Suppressor macrophage treated with lipopolysaccharide for 1 hour (primary cell): ENCODE results near the gene KIAA1549.

Experiments used
- DNase-seq, 3 donors: peaks; one replicate each; pipeline ENCODE4 v3.0.0-alpha.2; 2020 to 2022

Gene KIAA1549

GRCh38 chr7:138903186-138903820 lies 77.9 kb downstream of the KIAA1549 start:
- no peak for DNase-seq

- no peak for DNase-seq
Measured at GRCh38 chr7:138902161-138902560, 79.0 kb downstream of the KIAA1549 start.

DNA sequence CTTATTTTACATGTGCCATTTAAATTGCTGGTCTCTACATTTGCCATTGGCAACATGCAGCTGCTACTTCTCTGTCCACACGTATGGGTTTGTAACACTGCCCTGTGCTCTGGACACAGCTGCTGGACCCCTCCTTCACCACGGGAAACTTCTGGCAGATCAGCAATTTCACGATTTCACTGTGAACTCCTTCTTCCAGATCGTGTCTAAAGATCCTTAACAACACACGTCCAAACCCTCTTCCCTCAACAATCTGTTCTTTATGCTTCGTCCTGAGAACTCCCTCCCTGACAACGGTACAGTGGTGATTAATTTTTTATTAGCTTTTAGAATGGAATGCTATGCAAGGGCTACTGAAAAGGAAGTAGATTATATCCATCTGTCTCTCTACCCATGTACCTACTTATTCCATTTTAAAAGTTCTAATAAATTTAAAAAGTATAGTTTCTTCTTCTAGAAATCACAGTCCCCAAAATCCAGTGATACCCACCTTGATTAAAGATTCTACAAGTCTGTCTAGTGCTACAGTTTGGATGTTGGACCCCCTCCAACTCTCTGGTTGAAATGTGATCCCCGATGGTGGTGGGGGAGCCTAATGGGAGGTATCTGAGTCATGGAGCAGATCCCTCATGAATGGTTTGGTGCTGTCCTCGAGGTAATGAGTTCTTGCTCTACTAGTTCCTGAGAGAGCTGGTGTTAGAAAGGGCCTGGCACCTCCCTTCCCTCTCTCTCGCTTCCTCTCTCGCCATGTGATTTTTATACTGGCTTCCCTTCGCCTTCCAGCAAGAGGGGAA lies 81.0 kb downstream of the KIAA1549 start:
- no peak for DNase-seq

DNA sequence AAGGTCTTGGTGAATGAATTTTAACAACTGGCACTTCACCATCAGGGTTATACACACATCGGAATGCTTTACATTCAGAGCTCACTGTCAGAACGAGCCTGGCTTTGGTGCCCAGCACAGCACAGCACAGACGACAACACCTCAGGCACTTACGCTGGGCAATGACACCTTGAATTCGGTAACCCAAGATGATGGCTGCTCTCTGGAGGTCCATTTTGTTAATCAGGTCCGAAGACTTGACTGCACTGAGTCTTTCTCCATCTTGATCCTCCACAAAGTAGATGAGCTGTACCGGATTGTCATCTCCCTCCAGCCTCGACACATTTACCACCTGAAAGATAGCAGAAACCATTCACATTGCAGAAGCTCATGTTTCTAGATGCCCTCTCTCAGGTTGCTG lies 82.4 kb downstream of the KIAA1549 start:
- no peak for DNase-seq

GRCh38 chr7:138898255-138898654 lies 82.9 kb downstream of the KIAA1549 start:
- DNase-seq: peak in 2 of 3 donors; percentile 6 to 19

DNA sequence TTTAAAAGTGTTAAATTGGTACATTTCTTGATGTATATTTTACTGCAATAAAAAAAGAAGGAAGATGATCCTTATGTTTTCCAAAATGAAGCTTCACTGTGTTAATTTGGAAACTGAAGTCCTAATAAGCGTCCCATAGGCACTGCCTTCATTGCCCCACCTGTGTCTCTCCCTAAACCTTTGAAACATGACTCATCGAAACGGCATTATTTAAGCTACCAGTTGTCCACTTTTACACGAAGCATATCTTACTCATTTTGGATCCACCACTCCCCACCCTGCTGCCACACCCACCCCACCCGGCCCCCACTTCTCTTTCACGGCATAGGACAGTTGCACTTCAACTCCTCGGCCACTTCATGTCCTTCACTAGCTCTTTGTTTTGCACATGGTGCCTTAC lies 85.5 kb downstream of the KIAA1549 start:
- no peak for DNase-seq

DNA sequence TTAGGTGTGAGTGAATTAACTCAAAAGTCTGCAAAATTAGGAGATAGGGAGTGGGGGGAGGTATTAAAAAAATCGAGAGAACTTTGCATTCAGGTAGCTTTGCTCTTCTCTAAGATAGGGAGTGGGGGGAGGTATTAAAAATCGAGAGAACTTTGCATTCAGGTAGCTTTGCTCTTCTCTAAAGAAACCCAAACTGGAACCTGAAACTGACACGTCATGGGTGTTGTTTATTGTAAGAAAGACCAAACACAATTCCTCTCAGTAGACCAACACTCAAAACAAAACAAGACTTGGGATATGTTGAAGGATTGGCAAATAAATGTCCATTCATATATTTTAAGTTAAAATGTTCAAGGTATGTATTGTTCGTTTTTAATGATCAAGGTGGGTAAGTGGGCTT lies 87.9 kb downstream of the KIAA1549 start:
- no peak for DNase-seq

- no peak for DNase-seq
Measured at GRCh38 chr7:138892812-138893211, 88.4 kb downstream of the KIAA1549 start.

DNA sequence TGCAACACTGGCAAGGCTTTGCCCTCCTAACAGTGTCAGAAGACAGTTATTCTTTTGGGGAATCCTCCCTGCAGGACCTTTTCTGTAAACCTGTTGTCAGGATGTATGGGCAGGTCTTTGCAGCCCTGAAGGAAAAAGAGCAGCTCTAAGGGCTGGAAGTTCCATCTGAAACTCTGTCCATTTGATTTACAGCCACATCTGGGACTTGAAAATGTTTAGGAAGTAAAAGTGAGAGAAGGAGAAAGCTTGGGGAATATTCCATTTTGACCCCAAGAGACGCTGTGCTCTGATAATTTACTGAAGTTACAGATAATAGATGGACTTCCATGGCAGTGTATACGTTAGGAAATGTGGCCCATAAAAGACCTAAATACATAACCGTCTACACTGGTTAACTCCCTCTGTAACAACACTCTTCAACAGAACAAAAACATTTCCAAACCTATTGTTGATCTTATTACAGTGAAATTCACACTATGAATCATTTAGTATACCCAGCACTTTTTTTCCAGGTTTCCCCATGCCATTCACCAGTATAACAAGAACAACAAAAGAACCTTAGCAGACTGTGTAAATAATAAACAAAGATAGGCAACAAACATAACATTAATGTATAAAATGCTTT lies 89.1 kb downstream of the KIAA1549 start:
- DNase-seq: no peak

- DNase-seq: no peak
Measured at GRCh38 chr7:138891446-138891810, 89.8 kb downstream of the KIAA1549 start.

DNA sequence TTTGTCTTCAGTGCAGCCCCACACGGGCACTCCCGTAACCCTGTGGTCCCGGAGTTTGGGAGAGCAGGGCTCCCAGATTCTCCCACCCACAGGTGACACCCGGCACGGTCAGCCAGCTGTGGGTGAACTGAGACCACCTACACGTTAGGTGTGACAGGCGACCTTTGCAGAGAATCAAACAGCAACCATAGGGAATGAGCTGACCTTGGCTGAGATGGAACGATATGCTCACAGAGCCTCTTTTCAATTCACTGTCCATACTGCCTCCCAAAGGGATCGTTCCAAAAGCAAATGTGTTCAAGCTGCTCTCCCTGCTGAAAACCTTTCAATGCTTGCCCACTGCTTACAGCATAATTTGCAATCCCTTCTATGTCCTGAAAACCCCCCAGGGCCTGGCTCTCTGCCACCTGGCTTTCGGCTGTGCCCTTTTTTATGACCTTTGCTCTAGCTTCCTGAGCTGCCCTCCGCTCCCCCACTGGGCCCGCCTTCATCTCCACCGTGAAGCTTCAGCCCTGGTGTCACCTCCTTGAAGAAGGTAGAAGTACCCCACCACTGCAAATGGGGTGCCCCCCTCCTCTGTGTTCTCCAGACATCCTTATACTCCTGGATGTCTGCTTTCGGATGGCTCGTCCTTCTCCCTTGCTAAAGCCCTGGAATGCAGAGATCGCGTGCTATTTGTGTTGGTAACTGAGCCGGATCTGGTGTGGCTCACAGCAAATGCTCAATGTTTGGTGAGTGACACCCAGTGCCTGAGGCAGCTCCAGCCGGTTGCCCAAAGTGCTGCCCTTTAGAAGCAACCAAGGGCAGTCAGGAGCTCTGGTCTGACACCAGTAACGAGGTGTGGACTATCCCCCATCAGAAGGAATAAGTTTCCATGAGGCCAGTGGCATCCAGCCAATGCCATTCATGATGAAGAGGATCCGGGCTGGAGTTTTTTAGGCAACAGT lies 90.4 kb downstream of the KIAA1549 start:
- no peak for DNase-seq

DNA sequence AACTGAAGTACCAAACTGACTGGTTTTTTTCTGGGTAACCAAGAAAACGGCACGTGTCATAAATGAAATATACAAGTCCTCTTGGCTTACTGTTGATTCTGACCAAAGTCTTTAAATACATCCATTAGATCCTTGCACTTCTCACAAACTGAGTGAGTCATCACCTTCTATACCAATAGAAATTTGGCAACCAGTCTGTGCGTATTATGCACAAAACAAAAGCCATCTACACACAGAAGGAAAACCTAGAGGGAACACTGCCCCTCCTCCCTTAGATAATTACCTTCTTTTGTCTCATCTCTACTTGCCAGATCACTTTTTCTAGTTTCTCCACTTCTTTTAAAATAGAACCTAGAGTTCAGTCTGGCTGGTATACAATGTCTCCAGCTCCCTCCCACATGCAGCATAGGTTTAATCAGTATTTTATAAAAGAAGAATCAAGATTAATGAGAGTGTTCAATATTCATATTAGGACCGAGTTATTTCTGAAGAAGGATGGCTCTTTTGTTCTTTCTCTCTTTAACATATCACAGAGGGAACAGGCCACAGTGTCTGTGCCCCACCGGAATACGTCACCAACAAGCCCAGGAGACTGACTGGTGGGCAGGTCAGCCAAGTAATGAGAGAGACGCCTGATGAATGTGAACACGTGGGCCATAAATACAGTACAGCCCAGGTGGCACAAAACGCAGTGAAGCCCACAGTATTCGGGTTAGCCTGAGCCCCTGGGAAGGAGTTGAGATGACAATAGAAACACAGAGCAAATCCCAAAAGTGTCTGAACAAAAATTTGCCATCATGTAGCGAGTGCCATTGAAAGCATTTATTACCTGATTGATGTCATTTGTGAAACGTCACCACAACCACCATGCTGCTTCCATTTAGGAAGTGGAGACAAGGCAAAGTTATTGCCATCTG lies 91.3 kb downstream of the KIAA1549 start:
- DNase-seq: peak in 1 of 3 donors; percentile 4

DNA sequence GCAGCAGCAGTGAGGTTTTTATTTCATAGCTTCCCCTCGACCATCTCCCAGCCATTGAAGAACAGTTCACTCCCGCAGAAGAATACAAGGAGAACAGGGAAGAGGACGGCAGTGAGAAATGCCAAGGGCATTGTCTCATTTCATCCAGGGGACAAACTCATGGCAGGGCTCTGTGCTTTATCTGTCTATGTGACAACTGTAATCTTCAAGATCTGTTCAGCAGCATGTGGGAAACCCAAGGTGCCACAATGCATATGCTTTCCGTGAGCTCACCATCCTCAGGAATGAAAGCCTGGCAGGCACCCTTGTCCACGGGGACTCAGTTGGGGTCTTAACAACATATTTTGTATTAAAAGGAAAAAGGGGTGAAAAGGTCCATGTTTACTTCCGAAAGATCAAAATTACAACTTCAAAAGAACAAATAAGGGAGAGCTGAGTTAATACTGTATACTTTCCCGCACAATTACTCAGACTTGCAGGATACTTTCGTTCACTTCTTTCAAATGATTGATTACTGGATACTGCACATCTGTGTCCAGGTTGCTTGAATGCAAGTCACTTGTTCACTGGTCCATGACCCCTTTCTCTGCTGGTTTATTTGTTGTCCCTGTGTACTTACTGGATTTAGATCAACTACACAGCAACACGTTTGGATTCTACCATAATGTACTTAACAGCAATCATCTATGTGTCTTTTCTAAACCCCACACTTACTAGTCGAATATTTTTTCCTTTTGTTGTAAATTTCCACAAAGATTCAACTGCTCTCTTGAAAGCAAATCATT lies 93.1 kb downstream of the KIAA1549 start:
- DNase-seq: no peak

GRCh38 chr7:138887085-138887710 lies 94.0 kb downstream of the KIAA1549 start:
- no peak for DNase-seq

- DNase-seq: peak; percentile 85 to 91 (median 91)
Measured at GRCh38 chr7:138886501-138886917, 94.7 kb downstream of the KIAA1549 start.

GRCh38 chr7:138885383-138886147 lies 95.6 kb downstream of the KIAA1549 start:
- DNase-seq: no peak

DNA sequence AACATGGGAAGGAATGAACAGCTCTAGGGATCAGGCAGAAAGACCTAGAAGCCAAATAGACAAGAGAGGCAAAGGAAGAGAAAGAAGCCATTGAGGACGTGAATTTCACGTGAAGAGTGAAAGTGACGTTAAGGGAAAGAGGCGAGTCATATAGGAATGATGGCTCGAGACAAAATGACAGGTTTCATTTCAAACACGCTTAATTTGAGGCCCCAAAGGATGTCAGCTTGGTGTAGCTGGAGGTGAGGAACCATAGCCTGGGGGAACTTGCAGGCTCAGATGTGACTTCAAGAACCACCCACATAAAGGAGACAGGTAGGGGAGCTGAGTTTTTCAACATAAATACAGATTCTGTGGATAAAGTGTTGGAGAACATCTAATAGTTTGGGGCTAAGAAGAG lies 98.9 kb downstream of the KIAA1549 start:
- DNase-seq: no peak

- DNase-seq: no peak
Measured at GRCh38 chr7:138881579-138882188, 99.5 kb downstream of the KIAA1549 start.

DNA sequence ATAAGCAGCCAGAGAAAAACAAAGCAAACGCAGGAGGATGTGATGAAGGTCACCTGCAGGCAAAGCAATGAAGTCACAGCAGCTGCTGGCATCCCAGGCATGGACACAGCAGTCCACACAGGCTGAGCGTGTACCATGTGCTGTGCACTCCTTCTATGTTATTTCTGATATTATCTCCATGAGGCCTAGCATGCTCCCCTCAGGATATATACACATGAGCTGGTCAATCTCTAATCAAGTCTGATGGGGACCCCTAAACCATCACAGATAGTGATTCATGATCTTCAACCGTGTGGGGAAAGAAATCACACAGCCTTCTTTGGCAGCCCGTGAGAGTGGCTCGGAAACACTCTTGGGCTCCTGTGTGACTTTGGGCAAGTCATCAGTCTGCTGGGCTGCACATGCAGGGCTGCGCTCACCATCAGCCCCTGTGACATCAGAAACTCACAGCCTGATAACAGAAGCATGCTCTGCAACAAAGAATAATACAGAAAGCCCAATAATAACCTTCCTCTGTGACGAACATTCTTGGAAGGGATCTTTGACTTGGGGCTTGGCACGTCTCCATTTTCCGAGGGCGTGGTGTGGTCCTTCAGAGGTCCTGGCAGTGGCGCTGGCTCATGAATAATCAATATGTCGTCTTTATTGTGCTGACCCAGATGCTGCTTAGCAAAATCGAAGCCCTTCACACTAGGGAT lies 100.2 kb downstream of the KIAA1549 start:
- no peak for DNase-seq
